Bone marrow (tissue), 2 donors: ENCODE data around the gene TRIOBP.
"Not testable (repeated sequence)": the region's sequence is repeated elsewhere in the genome, so short reads cannot be mapped to it uniquely, and the experiment has no call there.

Experiments used
- DNase-seq, 2 donors: peaks; one replicate each; lab custom pipeline; 2025; lab: John Stamatoyannopoulos, UW

Gene TRIOBP

GRCh38 chr22:37690407-37690806 is 6.4 kb upstream of the TRIOBP start:
- DNase-seq, result no peak

GRCh38 chr22:37690901-37691504 is 5.8 kb upstream of the TRIOBP start:
- no peak for DNase-seq

DNA sequence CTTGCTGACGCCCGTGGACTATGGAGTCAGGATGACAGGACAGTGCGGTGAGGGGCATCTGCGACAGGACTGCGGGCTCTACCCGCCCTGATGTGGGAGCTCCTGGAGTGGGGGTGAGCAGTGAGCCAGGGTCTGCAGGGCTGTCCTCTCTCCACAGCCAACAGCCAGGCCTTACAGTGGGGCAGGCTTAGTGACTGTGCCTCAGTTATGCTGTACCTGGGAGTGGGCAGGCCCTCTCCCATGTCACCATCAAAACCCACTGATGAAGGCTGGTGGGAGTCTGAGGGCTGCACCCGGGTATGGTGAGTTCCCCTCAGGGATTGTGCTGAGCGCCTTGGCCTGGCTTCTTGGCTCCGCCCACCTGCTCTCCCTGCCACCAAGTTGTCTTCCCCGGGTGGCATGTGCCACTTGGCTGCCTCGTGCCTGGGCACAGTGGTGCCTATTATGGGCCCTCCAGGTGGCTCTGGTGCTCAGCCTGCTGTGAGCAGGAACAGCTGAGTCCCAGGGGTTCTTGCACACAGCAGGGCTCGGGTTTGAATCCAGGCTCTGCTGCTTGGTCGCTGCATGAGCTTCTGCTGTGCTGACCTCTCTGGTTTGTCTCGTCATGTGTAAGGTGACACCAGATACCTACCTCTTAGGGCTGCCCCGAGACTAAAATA is 4.1 kb upstream of the TRIOBP start:
- no peak for DNase-seq

- DNase-seq, result not testable (repeated sequence)
These were observed 2.7 kb upstream of the TRIOBP start for GRCh38 chr22:37694131-37694530.

- DNase-seq, result not testable (repeated sequence)
These were observed 590 bp upstream of the TRIOBP start for GRCh38 chr22:37696260-37696656.

DNA sequence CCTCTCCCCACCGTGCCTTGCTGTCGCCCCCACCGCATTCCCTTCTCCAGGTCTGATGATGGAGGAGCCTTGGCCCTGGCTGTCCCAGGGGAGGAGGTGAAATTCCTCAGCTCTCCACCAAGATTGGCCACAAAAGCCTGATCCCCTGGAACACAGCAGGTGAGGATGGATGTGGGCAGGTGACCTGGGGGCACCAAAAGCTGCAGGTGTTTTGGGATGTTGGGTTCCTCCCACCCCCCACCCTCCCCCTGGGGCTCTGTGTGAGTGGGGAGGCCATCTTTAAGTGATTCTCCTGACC is 639 bp downstream of the TRIOBP start:
- no peak for DNase-seq

GRCh38 chr22:37701141-37701786 is 4.4 kb downstream of the TRIOBP start:
- DNase-seq, result peak in 1 of 2 donors; percentile 16

DNA sequence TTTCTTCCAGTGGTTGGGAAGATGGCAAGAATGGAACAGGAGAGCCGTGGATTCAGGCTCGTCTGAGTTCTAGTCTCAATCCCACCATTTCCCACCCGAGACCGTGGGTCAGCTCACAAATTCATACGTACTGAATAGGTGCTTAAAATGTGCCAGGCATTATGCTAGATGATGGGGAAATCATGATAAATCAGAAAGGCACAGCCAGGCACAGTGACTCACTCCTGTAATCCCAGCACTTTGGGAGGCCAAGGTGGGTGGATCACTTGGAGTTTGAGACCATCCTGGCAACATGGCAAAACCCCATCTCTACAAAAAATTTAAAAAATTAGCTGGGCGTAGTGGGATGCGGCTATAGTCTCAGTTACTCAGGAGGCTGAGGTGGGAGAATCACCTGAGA is 7.1 kb downstream of the TRIOBP start:
- DNase-seq, result no peak

GRCh38 chr22:37704645-37705044 is 7.8 kb downstream of the TRIOBP start:
- no peak for DNase-seq

- no peak for DNase-seq
These were observed 8.4 kb downstream of the TRIOBP start for GRCh38 chr22:37705205-37705604.

DNA sequence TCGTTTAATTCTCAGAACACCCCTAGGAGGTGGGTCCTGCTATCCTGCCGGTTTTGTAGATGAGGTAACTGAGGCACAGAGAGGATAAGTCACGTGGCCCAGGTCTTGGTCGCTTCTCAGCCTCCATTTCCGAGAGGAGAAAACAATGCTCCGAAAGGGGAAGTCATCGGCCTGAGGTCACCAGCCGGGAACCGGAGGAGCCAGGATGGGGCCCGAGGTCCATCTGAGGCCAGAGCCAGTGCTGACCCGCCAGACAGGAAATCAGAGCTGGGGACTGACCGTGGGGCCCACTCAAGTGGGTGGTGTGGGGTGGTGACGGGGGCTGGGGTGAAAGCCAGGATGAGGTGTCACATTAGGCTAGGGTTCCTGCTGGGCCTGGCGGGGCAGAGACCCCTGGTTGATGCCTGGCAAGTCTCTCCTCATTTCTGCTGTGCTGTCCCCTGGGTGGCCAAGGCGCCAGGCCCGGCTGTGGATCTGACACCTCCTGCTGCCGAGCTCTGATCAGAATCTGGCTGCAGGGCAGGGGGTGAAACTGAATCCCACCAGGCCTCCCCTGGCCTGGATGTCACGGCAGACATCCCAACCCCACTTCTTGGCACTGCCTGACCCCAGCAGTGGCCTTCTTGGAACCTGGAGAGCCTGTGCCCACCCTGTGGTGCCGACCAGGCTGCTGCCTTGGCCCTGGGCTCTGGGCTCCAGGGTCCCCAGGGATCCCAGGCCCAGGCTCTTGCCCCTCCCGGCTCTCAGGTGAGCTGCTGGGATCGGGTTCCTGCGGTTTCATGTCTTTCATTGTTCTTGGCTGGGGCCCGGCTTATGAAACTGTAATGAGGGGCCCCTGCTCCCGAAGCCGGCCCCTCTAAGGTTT is 12.0 kb downstream of the TRIOBP start:
- DNase-seq, result no peak

DNA sequence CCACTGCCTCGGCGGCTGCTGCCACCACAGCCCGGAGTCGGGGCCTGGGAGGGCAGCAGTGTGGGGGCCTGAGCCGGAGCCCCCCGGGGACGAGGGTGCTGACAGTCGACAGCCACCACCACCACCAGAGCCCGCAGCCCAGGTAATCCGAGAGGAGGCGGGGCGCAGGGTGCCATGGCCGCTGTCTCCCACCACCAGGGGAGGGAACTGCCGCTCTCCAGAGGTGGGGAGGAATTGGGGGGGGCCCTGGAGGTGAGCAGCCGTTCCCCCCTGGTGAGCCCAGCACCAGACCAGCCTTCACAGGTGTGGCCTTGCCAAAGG is 12.6 kb downstream of the TRIOBP start:
- DNase-seq, result no peak

GRCh38 chr22:37710675-37711074 is 13.8 kb downstream of the TRIOBP start:
- no peak for DNase-seq

GRCh38 chr22:37711490-37711889 is 14.6 kb downstream of the TRIOBP start:
- DNase-seq, result no peak

DNA sequence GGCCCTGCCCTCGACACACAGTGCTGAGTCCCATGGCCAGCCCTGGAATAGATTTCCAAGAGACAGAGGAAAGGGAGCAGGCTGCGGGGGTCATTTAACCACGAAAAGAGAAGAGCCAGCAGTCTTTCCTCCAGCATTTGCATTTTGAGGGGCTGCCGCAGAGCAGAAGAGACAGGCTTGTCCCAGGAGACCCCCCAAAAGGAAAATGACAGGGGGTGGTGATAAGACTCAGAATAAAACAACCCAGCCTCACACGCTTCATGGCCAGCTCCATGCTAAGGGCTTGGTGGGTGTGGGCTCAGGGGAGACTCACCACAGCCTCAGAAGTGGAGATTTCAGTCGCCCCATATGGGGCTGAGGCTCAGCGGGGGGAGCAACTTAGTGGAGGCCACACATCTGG is 16.9 kb downstream of the TRIOBP start:
- no peak for DNase-seq

DNA sequence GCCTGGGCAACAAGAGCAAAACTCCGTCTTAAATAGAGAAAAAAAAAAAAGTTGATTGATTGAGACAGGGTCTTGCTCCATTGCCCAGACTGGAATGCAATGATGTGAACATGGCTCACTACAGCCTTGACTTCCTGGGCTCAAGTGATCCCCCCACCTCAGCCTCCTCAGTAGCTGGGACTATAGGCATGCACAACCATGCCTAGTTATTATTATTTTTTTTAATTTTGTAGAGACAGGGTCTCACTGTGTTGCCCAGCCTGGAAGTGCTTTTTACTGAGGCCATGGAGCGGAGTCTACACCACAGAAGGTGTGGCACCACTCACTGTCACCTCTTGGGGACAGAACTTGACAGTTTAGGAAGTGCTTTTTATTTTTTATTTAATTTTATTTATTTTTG is 17.8 kb downstream of the TRIOBP start:
- no peak for DNase-seq

DNA sequence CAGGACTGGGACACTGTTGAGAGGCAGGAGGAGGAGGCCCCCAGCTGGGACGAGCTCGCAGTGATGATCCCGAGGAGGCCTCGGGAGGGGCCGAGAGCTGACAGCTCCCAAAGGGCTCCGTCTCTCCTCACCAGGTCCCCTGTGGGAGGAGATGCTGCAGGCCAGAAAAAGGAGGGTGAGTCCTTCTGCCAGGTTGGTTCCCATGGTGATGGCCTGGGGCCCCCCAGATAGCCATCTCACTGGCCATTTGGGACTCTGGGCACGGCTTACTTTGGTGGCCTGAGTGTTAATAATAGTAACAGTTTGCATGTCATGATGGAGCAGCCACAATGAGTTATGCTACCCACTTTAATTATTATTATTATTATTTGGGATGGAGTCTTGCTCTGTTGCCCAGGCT is 18.9 kb downstream of the TRIOBP start:
- DNase-seq, result no peak

GRCh38 chr22:37716708-37717107 is 19.9 kb downstream of the TRIOBP start:
- no peak for DNase-seq

DNA sequence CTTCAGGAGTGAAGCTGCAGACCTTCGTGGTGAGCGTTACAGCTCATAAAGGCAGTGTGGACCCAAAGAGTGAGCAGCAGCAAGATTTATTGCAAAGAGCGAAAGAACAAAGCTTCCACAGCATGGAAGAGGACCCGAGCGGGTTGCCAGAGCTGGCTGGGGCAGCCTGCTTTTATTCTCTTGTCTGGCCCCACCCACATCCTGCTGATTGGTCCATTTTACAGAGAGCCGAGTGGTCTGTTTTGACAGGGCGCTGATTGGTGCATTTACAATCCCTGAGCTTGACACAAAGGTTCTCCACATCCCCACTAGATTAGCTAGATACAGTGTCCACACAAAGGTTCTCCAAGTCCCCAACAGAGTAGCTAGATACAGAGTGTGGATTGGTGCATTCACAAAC is 20.4 kb downstream of the TRIOBP start:
- DNase-seq, result not testable (repeated sequence)

DNA sequence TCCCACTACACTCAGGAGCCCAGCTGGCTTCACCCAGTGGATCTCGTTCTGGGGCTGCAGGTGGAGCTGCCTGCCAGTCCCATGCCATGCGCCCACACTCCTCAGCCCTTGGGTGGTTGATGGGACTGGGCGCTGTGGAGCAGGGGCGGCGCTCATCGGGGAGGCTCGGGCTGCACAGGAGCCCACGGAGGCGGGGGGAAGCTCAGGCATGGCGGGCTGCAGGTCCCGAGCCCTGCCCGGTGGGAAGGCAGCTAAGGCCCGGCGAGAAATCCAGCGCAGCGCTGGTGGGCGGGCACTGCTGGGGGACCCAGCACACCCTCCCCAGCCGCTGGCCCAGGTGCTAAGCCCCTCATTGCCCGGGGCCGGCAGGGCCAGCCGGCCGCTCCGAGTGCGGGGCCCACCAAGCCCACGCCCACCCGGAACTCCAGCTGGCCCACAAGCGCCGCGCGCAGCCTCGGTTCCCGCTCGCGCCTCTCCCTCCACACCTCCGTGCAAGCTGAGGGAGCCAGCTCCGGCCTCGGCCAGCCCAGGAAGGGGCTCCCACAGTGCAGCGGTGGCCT is 21.0 kb downstream of the TRIOBP start:
- not testable (repeated sequence) for DNase-seq

- DNase-seq, result no peak
These were observed 28.8 kb downstream of the TRIOBP start for GRCh38 chr22:37725551-37726240.
